ENCODE data around the gene DKK1. TPM values are rescaled to one million over a fixed set of nuclear protein-coding genes. Genes with fewer than 3 reads are reported as not detected.
A peak's percentile ranks its signal among the peaks of the same experiment; 100 is the strongest.

DKK1 gene
- polyA plus RNA-seq, 4 donors = 0.40 to 0.67 TPM; not detected in 2

DNA sequence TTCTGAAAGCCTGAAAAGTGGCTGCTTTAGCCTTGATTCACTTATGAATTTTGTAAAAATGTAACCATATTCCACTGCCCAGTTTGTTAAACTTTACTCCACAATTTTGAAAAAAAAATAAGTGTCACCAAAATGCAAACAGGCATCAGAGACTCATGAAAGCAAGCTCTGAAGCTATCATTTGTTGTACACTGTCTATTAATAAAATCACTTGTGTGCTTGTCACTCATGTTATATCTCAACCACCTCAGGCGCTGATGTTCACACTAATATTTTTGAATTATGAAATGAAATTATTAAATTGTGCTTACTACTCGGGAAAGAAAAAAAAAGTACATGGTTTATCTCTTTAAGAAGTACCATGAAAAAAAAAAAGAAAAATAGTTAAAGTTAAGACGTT lies 34.5 kb upstream of the DKK1 start:
- H3K4me1 ChIP-seq (ENCODE audit: control insufficient read depth in 3 of 3, insufficient read depth in 2 of 3, low read depth in 1 of 3, low read length in 2 of 3) = no peaks in the 10 kb centered on the region
- no peak for DNase-seq
- H3K4me3 ChIP-seq (ENCODE audit: low read depth in 1 of 3, low read length in 3 of 3) = no peak overlapping the region
- peaks cover 0 to 3% of the 10 kb centered on the region in 2 donors for H3K9me3 ChIP-seq (ENCODE audit: control insufficient read depth in 2 of 2, insufficient read depth in 1 of 2, low read depth in 1 of 2, low read length in 1 of 2)
- no peaks in the 10 kb centered on the region for H3K36me3 ChIP-seq (ENCODE audit: control insufficient read depth in 3 of 3, insufficient read depth in 2 of 3, low read depth in 1 of 3, low read length in 3 of 3)
- WGBS, 3 donors = 64 to 72% (median 69%) methylated on average over 3 of the region's 3 CpGs
- no peak overlapping the region for H3K27ac ChIP-seq (ENCODE audit: low read depth in 1 of 3, low read length in 2 of 3)
- H3K27me3 ChIP-seq (ENCODE audit: control insufficient read depth in 3 of 3, insufficient read depth in 3 of 3, low read length in 3 of 3) = no peaks in the 10 kb centered on the region
- no peak for FAIRE-seq

GRCh38 chr10:52280051-52280450 lies 34.0 kb upstream of the DKK1 start:
- H3K36me3 ChIP-seq (ENCODE audit: control insufficient read depth in 3 of 3, insufficient read depth in 2 of 3, low read depth in 1 of 3, low read length in 3 of 3) = no peaks in the 10 kb centered on the region
- H3K9me3 ChIP-seq (ENCODE audit: control insufficient read depth in 2 of 2, insufficient read depth in 1 of 2, low read depth in 1 of 2, low read length in 1 of 2) = peaks cover 0 to 3% of the 10 kb centered on the region in 2 donors
- H3K4me1 ChIP-seq (ENCODE audit: control insufficient read depth in 3 of 3, insufficient read depth in 2 of 3, low read depth in 1 of 3, low read length in 2 of 3) = no peaks in the 10 kb centered on the region
- H3K27ac ChIP-seq (ENCODE audit: low read depth in 1 of 3, low read length in 2 of 3) = no peak overlapping the region
- H3K27me3 ChIP-seq (ENCODE audit: control insufficient read depth in 3 of 3, insufficient read depth in 3 of 3, low read length in 3 of 3) = no peaks in the 10 kb centered on the region
- 89 to 95% (median 94%) methylated on average over 1 of the region's 1 CpG for WGBS, 3 donors
- no peak overlapping the region for H3K4me3 ChIP-seq (ENCODE audit: low read depth in 1 of 3, low read length in 3 of 3)
- no peak for DNase-seq
- no peak for FAIRE-seq

GRCh38 chr10:52283174-52283573 lies 30.9 kb upstream of the DKK1 start:
- Histone ChIP-seq H3K4me1 (ENCODE audit: control insufficient read depth in 3 of 3, insufficient read depth in 2 of 3, low read depth in 1 of 3, low read length in 2 of 3) (peaks cover 0 to 8% (median 0%) of the 10 kb centered on the region in 3 donors), H3K27ac (ENCODE audit: low read depth in 1 of 3, low read length in 2 of 3) (no peak overlapping the region), H3K4me3 (ENCODE audit: low read depth in 1 of 3, low read length in 3 of 3) (no peak overlapping the region), H3K36me3 (ENCODE audit: control insufficient read depth in 3 of 3, insufficient read depth in 2 of 3, low read depth in 1 of 3, low read length in 3 of 3) (no peaks in the 10 kb centered on the region), H3K27me3 (ENCODE audit: control insufficient read depth in 3 of 3, insufficient read depth in 3 of 3, low read length in 3 of 3) (no peaks in the 10 kb centered on the region), H3K9me3 (ENCODE audit: control insufficient read depth in 2 of 2, insufficient read depth in 1 of 2, low read depth in 1 of 2, low read length in 1 of 2) (peaks cover 0 to 3% of the 10 kb centered on the region in 2 donors)
- FAIRE-seq = no peak
- no peak for DNase-seq
- 74 to 93% (median 79%) methylated on average over 2 of the region's 2 CpGs for WGBS, 3 donors

- FAIRE-seq = no peak
- no peak overlapping the region for H3K4me3 ChIP-seq (ENCODE audit: low read depth in 1 of 3, low read length in 3 of 3)
- peaks cover 0 to 12% (median 0%) of the 10 kb centered on the region in 3 donors for H3K4me1 ChIP-seq (ENCODE audit: control insufficient read depth in 3 of 3, insufficient read depth in 2 of 3, low read depth in 1 of 3, low read length in 2 of 3)
- no peak for DNase-seq
- no peak overlapping the region for H3K27ac ChIP-seq (ENCODE audit: low read depth in 1 of 3, low read length in 2 of 3)
- H3K27me3 ChIP-seq (ENCODE audit: control insufficient read depth in 3 of 3, insufficient read depth in 3 of 3, low read length in 3 of 3) = no peaks in the 10 kb centered on the region
- WGBS, 3 donors = 85 to 92% (median 89%) methylated on average over 2 of the region's 2 CpGs
- no peaks in the 10 kb centered on the region for H3K9me3 ChIP-seq (ENCODE audit: control insufficient read depth in 2 of 2, insufficient read depth in 1 of 2, low read depth in 1 of 2, low read length in 1 of 2)
- H3K36me3 ChIP-seq (ENCODE audit: control insufficient read depth in 3 of 3, insufficient read depth in 2 of 3, low read depth in 1 of 3, low read length in 3 of 3) = no peaks in the 10 kb centered on the region
These were observed 29.6 kb upstream of the DKK1 start for GRCh38 chr10:52284416-52285013.

GRCh38 chr10:52287866-52288265 lies 26.2 kb upstream of the DKK1 start:
- H3K27me3 ChIP-seq (ENCODE audit: control insufficient read depth in 3 of 3, insufficient read depth in 3 of 3, low read length in 3 of 3) = no peaks in the 10 kb centered on the region
- H3K9me3 ChIP-seq (ENCODE audit: control insufficient read depth in 2 of 2, insufficient read depth in 1 of 2, low read depth in 1 of 2, low read length in 1 of 2) = no peaks in the 10 kb centered on the region
- H3K36me3 ChIP-seq (ENCODE audit: control insufficient read depth in 3 of 3, insufficient read depth in 2 of 3, low read depth in 1 of 3, low read length in 3 of 3) = no peaks in the 10 kb centered on the region
- peaks cover 0 to 12% (median 0%) of the 10 kb centered on the region in 3 donors for H3K4me1 ChIP-seq (ENCODE audit: control insufficient read depth in 3 of 3, insufficient read depth in 2 of 3, low read depth in 1 of 3, low read length in 2 of 3)
- FAIRE-seq (peak; percentile 96), DNase-seq (peak; percentile 66 to 91)
- no peak overlapping the region for H3K4me3 ChIP-seq (ENCODE audit: low read depth in 1 of 3, low read length in 3 of 3)
- 6 to 74% (median 45%) methylated on average over 1 of the region's 1 CpG for WGBS, 3 donors
- H3K27ac ChIP-seq (ENCODE audit: low read depth in 1 of 3, low read length in 2 of 3) = peak overlapping the region; percentile 2 to 41 (median 30)

- WGBS, 3 donors = 83 to 86% (median 84%) methylated on average over 4 of the region's 4 CpGs
- no peak for FAIRE-seq
These were observed 16.3 kb upstream of the DKK1 start for GRCh38 chr10:52297747-52298146.

GRCh38 chr10:52300599-52301277 lies 13.3 kb upstream of the DKK1 start:
- H3K9me3 ChIP-seq (ENCODE audit: control insufficient read depth in 2 of 2, insufficient read depth in 1 of 2, low read depth in 1 of 2, low read length in 1 of 2) = peaks cover 0 to 4% of the 10 kb centered on the region in 2 donors
- 78 to 88% (median 85%) methylated on average over 4 of the region's 4 CpGs for WGBS, 3 donors
- no peak for FAIRE-seq

More at GRCh38 chr10:52297747-52298146, 16.3 kb upstream of the DKK1 start:
- Histone ChIP-seq H3K9me3 (ENCODE audit: control insufficient read depth in 2 of 2, insufficient read depth in 1 of 2, low read depth in 1 of 2, low read length in 1 of 2) (peaks cover 0 to 4% of the 10 kb centered on the region in 2 donors), H3K4me3 (ENCODE audit: low read depth in 1 of 3, low read length in 3 of 3) (no peak overlapping the region), H3K27ac (ENCODE audit: low read depth in 1 of 3, low read length in 2 of 3) (no peak overlapping the region), H3K36me3 (ENCODE audit: control insufficient read depth in 3 of 3, insufficient read depth in 2 of 3, low read depth in 1 of 3, low read length in 3 of 3) (no peaks in the 10 kb centered on the region), H3K27me3 (ENCODE audit: control insufficient read depth in 3 of 3, insufficient read depth in 3 of 3, low read length in 3 of 3) (no peaks in the 10 kb centered on the region), H3K4me1 (ENCODE audit: control insufficient read depth in 3 of 3, insufficient read depth in 2 of 3, low read depth in 1 of 3, low read length in 2 of 3) (no peaks in the 10 kb centered on the region)
- no peak for DNase-seq

DNA sequence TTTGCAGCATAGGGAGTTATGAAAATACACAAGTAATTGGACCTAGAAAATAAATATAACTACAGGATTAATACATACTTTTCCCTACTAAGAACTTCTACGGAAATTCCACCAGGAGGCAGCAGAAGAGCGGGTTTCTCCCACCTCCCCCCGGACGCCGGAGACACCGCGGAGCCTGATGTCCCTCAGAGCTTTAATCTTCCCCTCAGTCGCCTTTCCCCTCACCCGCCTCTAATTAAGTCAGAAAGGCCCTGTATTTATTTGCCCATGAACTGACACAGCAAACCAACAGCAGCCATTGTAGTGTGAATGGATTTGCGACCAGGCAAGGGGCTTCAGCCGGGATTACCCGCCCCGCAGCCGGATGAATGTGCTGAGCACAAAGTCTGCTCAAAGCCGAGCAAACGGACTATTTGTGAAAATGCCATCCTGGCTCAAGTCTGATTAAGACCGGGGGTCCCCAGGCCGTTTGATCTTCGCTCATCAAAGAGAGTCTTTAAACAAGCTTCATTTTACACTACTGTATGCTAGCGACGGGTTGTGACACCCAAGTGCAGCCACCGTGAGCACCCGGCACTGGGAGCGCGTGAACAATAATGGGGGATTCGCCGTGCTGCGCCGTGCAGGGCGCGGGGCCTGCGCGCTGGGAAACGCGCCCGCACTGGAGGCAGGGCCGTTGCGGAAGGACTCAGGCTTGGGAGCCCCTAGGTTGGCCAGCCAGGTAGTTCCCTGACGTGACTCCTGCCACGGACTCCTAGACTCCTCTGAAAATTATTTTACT lies 5.6 kb upstream of the DKK1 start:
- Histone ChIP-seq H3K9me3 (ENCODE audit: control insufficient read depth in 2 of 2, insufficient read depth in 1 of 2, low read depth in 1 of 2, low read length in 1 of 2) (no peaks in the 10 kb centered on the region), H3K27me3 (ENCODE audit: control insufficient read depth in 3 of 3, insufficient read depth in 3 of 3, low read length in 3 of 3) (peaks cover 0 to 16% (median 9%) of the 10 kb centered on the region in 3 donors), H3K4me3 (ENCODE audit: low read depth in 1 of 3, low read length in 3 of 3) (peak overlapping the region in 2 of 3 donors; percentile 51 to 56), H3K4me1 (ENCODE audit: control insufficient read depth in 3 of 3, insufficient read depth in 2 of 3, low read depth in 1 of 3, low read length in 2 of 3) (peaks cover 0 to 4% (median 0%) of the 10 kb centered on the region in 3 donors), H3K27ac (ENCODE audit: low read depth in 1 of 3, low read length in 2 of 3) (no peak overlapping the region), H3K36me3 (ENCODE audit: control insufficient read depth in 3 of 3, insufficient read depth in 2 of 3, low read depth in 1 of 3, low read length in 3 of 3) (no peaks in the 10 kb centered on the region)
- FAIRE-seq (no peak), DNase-seq (peak; percentile 54 to 81)
- WGBS, 3 donors = 4 to 5% (median 4%) methylated on average over 40 of the region's 40 CpGs

More at GRCh38 chr10:52300599-52301277, 13.3 kb upstream of the DKK1 start:
- H3K4me1 ChIP-seq (ENCODE audit: control insufficient read depth in 3 of 3, insufficient read depth in 2 of 3, low read depth in 1 of 3, low read length in 2 of 3) = no peaks in the 10 kb centered on the region
- DNase-seq = no peak
- no peak overlapping the region for H3K4me3 ChIP-seq (ENCODE audit: low read depth in 1 of 3, low read length in 3 of 3)
- H3K36me3 ChIP-seq (ENCODE audit: control insufficient read depth in 3 of 3, insufficient read depth in 2 of 3, low read depth in 1 of 3, low read length in 3 of 3) = no peaks in the 10 kb centered on the region
- no peak overlapping the region for H3K27ac ChIP-seq (ENCODE audit: low read depth in 1 of 3, low read length in 2 of 3)
- no peaks in the 10 kb centered on the region for H3K27me3 ChIP-seq (ENCODE audit: control insufficient read depth in 3 of 3, insufficient read depth in 3 of 3, low read length in 3 of 3)

Data from small intestine (tissue), 7 donors.